Liver (tissue), 9 donors: Measurements from ENCODE around the gene PCNX2. TPM values are rescaled to one million over a fixed set of nuclear protein-coding genes. Genes with fewer than 3 reads are reported as not detected.

Experiments
- DNase-seq: peaks from one replicate; pipeline ENCODE4 v3.0.0-alpha.2; 2017; ENCODE audit warnings: low spot score
- H3K27ac ChIP-seq, 2 donors: one replicate each; pipeline ENCODE4 v1.7.0; 2013; ENCODE audit warnings: inconsistent platforms in 2 of 2, low read length in 2 of 2, control low read depth in 1 of 2, low read depth in 1 of 2, mild to moderate bottlenecking in 1 of 2
- H3K27me3 ChIP-seq, 4 donors: one replicate each; pipeline versions ENCODE4 v1.6.1 to v1.7.0; 2013; ENCODE audit warnings: low read length in 3 of 4, inconsistent platforms in 1 of 4, mild to moderate bottlenecking in 1 of 4, moderate library complexity in 1 of 4; ENCODE audit not compliant: control insufficient read depth in 4 of 4, insufficient read depth in 4 of 4
- H3K36me3 ChIP-seq, 4 donors: one replicate each; pipeline versions ENCODE4 v1.6.1 to v1.7.0; 2013; ENCODE audit warnings: low read length in 3 of 4, mild to moderate bottlenecking in 3 of 4, low read depth in 1 of 4, moderate library complexity in 1 of 4; ENCODE audit not compliant: control insufficient read depth in 4 of 4, insufficient read depth in 3 of 4
- H3K4me1 ChIP-seq, 4 donors: one replicate each; pipeline versions ENCODE4 v1.6.1 to v1.7.0; 2013; ENCODE audit warnings: low read length in 3 of 4, mild to moderate bottlenecking in 3 of 4, moderate library complexity in 1 of 4; ENCODE audit not compliant: control insufficient read depth in 4 of 4, insufficient read depth in 4 of 4
- H3K4me3 ChIP-seq, 3 donors: one replicate each; pipeline versions ENCODE4 v1.6.1 to v1.7.0; 2013; ENCODE audit warnings: low read length in 3 of 3, control low read depth in 1 of 3, low read depth in 1 of 3, mild to moderate bottlenecking in 1 of 3
- H3K9ac ChIP-seq, 2 donors: one replicate each; pipeline ENCODE4 v1.7.0; 2013; ENCODE audit warnings: low read length in 2 of 2, mild to moderate bottlenecking in 2 of 2, moderate library complexity in 2 of 2, control low read depth in 1 of 2, low read depth in 1 of 2
- H3K9me3 ChIP-seq, 4 donors: one replicate each; pipeline versions ENCODE4 v1.6.1 to v1.7.0; 2013; ENCODE audit warnings: low read length in 3 of 4; ENCODE audit not compliant: control insufficient read depth in 4 of 4
- EGR1 ChIP-seq, 2 donors: IDR thresholded peaks; 2 replicates each; pipeline ENCODE4 v1.6.1; 2016 to 2018; ENCODE audit warnings: antibody characterized with exemption in 2 of 2, low read depth in 2 of 2
- FOXA1 ChIP-seq: IDR thresholded peaks from 2 replicates; pipeline ENCODE4 v1.6.1; 2016; ENCODE audit warnings: antibody characterized with exemption
- FOXA2 ChIP-seq: IDR thresholded peaks from 2 replicates; pipeline ENCODE4 v1.6.1; 2016; ENCODE audit warnings: antibody characterized with exemption
- GABPA ChIP-seq, 2 donors: IDR thresholded peaks in 1 of 2; conservative IDR thresholded peaks in 1 of 2; 2 replicates each; pipeline ENCODE4 v1.6.1; 2016; ENCODE audit warnings: antibody characterized with exemption in 2 of 2, mild to moderate bottlenecking in 1 of 2, moderate library complexity in 1 of 2
- HNF4A ChIP-seq, 2 donors: conservative IDR thresholded peaks; 2 replicates each; pipeline ENCODE4 v1.6.1; 2016; ENCODE audit warnings: antibody characterized with exemption in 2 of 2, mild to moderate bottlenecking in 2 of 2
- HNF4G ChIP-seq: IDR thresholded peaks from 2 replicates; pipeline ENCODE4 v1.6.1; 2016; ENCODE audit warnings: antibody characterized with exemption
- JUND ChIP-seq, 2 donors: IDR thresholded peaks; 2 replicates each; pipeline ENCODE4 v1.6.1; 2016; ENCODE audit warnings: antibody characterized with exemption in 2 of 2
- NR2F2 ChIP-seq: IDR thresholded peaks from 2 replicates; pipeline ENCODE4 v1.6.1; 2016; ENCODE audit warnings: antibody characterized with exemption
- RAD21 ChIP-seq, 2 donors: IDR thresholded peaks; 2 replicates each; pipeline ENCODE4 v1.6.1; 2016; ENCODE audit warnings: antibody characterized with exemption in 2 of 2, mild to moderate bottlenecking in 2 of 2
- RXRA ChIP-seq, 2 donors: IDR thresholded peaks; 2 replicates each; pipeline ENCODE4 v1.6.1; 2017 to 2018; ENCODE audit warnings: antibody characterized with exemption in 2 of 2, mild to moderate bottlenecking in 1 of 2
- SP1 ChIP-seq: IDR thresholded peaks from 2 replicates; pipeline ENCODE4 v1.6.1; 2018; ENCODE audit warnings: antibody characterized with exemption, mild to moderate bottlenecking
- TAF1 ChIP-seq: conservative IDR thresholded peaks from 2 replicates; pipeline ENCODE4 v1.6.1; 2016; ENCODE audit warnings: antibody characterized with exemption, mild to moderate bottlenecking
- YY1 ChIP-seq: IDR thresholded peaks from 2 replicates; pipeline ENCODE4 v1.6.1; 2016; ENCODE audit warnings: antibody characterized with exemption, mild to moderate bottlenecking
- ZBTB33 ChIP-seq: IDR thresholded peaks from 2 replicates; pipeline ENCODE4 v1.6.1; 2016; ENCODE audit warnings: antibody characterized with exemption
- WGBS: extraction: QIAGEN DNeasy Blood & Tissue Kit; methylation state at CpG from one replicate; pipeline ENCODE4 v1.1.7; 2013; 5-methylcytosine and 5-hydroxymethylcytosine counted together
- polyA plus RNA-seq, 2 donors: library from polyadenylated mRNA; stranded (reverse) in 1 of 2; unstranded in 1 of 2; fragments of 200-250 nt in 1 of 2; fragments of >200 nt in 1 of 2; fragmentation: Nextera tagmentation in 1 of 2; extraction: Ambion mirVana in 1 of 2; gene quantifications; one replicate each; pipeline versions ENCODE4 v1.2.1 to v1.2.3, GENCODE V29; 2013 to 2015
- total RNA-seq, 2 donors: library from RNA; depleted of rRNA; stranded (reverse); fragments of >200 nt; gene quantifications; one replicate each; pipeline ENCODE4 v1.2.3, GENCODE V29; 2014
- TF ChIP-seq, protein P1 (sequence below): IDR thresholded peaks from 2 replicates; pipeline ENCODE4 v1.6.1; 2016; ENCODE audit warnings: antibody characterized with exemption
- TF ChIP-seq, protein P2 (sequence below): IDR thresholded peaks from 2 replicates; pipeline ENCODE4 v1.6.1; 2016; ENCODE audit warnings: antibody characterized with exemption, mild to moderate bottlenecking
- TF ChIP-seq, protein P3 (sequence below): IDR thresholded peaks from 2 replicates; pipeline ENCODE4 v1.6.1; 2016; ENCODE audit warnings: antibody characterized with exemption
- TF ChIP-seq, protein P4 (sequence below): fragments of 150-350 bp; IDR thresholded peaks from 2 replicates; pipeline ENCODE4 v1.5.1; 2017; ENCODE audit warnings: improper control_type of control experiment, low read depth, low read length; ENCODE audit not compliant: missing input control
- donor health status: healthy.
- donor health status: healthy.
- donor health status: healthy.
- donor health status: healthy.
- donor health status: healthy.

The PCNX2 gene
- total and polyA plus RNA-seq, 4 donors: 0.20 to 3.1 (median 0.92) TPM

GRCh38 chr1:232936941-232937340, 358.6 kb downstream of the PCNX2 start:
- no peaks in the 10 kb centered on the region for H3K4me1 ChIP-seq
- WGBS: 92% methylated on average over 6 of the region's 6 CpGs
- H3K9me3 ChIP-seq: peaks cover 0 to 4% (median 2%) of the 10 kb centered on the region in 4 donors
- TF ChIP-seq NR2F2 (no peak), HNF4G (no peak), YY1 (no peak), FOXA1 (no peak), ZBTB33 (no peak), SP1 (no peak), RXRA (IDR thresholded peaks at IDR 0.05) (no peak), EGR1 (IDR thresholded peaks at IDR 0.05; ENCODE audit: low read depth in 2 of 2) (no peak), GABPA (IDR thresholded peaks at IDR 0.05 in 1 of 2, conservative IDR thresholded peaks at IDR 0.05 in 1 of 2) (no peak), JUND (IDR thresholded peaks at IDR 0.05) (no peak), RAD21 (IDR thresholded peaks at IDR 0.05) (no peak), HNF4A (conservative IDR thresholded peaks at IDR 0.05) (no peak), FOXA2 (no peak), TAF1 (no peak)
- TF ChIP-seq, protein P1, sequence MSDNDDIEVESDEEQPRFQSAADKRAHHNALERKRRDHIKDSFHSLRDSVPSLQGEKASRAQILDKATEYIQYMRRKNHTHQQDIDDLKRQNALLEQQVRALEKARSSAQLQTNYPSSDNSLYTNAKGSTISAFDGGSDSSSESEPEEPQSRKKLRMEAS: no peak
- TF ChIP-seq, protein P2, sequence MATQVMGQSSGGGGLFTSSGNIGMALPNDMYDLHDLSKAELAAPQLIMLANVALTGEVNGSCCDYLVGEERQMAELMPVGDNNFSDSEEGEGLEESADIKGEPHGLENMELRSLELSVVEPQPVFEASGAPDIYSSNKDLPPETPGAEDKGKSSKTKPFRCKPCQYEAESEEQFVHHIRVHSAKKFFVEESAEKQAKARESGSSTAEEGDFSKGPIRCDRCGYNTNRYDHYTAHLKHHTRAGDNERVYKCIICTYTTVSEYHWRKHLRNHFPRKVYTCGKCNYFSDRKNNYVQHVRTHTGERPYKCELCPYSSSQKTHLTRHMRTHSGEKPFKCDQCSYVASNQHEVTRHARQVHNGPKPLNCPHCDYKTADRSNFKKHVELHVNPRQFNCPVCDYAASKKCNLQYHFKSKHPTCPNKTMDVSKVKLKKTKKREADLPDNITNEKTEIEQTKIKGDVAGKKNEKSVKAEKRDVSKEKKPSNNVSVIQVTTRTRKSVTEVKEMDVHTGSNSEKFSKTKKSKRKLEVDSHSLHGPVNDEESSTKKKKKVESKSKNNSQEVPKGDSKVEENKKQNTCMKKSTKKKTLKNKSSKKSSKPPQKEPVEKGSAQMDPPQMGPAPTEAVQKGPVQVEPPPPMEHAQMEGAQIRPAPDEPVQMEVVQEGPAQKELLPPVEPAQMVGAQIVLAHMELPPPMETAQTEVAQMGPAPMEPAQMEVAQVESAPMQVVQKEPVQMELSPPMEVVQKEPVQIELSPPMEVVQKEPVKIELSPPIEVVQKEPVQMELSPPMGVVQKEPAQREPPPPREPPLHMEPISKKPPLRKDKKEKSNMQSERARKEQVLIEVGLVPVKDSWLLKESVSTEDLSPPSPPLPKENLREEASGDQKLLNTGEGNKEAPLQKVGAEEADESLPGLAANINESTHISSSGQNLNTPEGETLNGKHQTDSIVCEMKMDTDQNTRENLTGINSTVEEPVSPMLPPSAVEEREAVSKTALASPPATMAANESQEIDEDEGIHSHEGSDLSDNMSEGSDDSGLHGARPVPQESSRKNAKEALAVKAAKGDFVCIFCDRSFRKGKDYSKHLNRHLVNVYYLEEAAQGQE: no peak
- TF ChIP-seq, protein P3, sequence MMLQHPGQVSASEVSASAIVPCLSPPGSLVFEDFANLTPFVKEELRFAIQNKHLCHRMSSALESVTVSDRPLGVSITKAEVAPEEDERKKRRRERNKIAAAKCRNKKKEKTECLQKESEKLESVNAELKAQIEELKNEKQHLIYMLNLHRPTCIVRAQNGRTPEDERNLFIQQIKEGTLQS: no peak
- TF ChIP-seq, protein P4, sequence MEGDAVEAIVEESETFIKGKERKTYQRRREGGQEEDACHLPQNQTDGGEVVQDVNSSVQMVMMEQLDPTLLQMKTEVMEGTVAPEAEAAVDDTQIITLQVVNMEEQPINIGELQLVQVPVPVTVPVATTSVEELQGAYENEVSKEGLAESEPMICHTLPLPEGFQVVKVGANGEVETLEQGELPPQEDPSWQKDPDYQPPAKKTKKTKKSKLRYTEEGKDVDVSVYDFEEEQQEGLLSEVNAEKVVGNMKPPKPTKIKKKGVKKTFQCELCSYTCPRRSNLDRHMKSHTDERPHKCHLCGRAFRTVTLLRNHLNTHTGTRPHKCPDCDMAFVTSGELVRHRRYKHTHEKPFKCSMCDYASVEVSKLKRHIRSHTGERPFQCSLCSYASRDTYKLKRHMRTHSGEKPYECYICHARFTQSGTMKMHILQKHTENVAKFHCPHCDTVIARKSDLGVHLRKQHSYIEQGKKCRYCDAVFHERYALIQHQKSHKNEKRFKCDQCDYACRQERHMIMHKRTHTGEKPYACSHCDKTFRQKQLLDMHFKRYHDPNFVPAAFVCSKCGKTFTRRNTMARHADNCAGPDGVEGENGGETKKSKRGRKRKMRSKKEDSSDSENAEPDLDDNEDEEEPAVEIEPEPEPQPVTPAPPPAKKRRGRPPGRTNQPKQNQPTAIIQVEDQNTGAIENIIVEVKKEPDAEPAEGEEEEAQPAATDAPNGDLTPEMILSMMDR: no peak
- H3K4me3 ChIP-seq: no peak overlapping the region
- no peak overlapping the region for H3K9ac ChIP-seq
- H3K27me3 ChIP-seq: no peaks in the 10 kb centered on the region
- H3K36me3 ChIP-seq: no peaks in the 10 kb centered on the region
- no peak for DNase-seq
- H3K27ac ChIP-seq: no peak overlapping the region

Other genes starting within 250 kb of the PCNX2 start
- gene MAP3K21, start 32.0 kb upstream of the PCNX2 start, total RNA-seq: 1 to 10 TPM in 1 of 2 donors, under 1 TPM in 1; 0.51 to 7.3 TPM
- gene MAP3K21, start 32.0 kb upstream of the PCNX2 start, polyA plus RNA-seq: 1 to 10 TPM; 1.6 TPM